ACHN (cell line): Measurements from ENCODE around the gene ZNF567.
"Not testable (repeated sequence)": the region's sequence is repeated elsewhere in the genome, so short reads cannot be mapped to it uniquely, and the experiment has no call there.

Experiments
- DNase-seq: peaks from one replicate; pipeline ENCODE4 v3.0.0-alpha.2; 2015
- in situ Hi-C: cut with HindIII; loops from 2 replicates; pipeline ENCODE4 v1.10.0; 2017; ENCODE audit warnings: low sequenced_read_pairs, low pct_ligation_motif_present, low pct_unique_long_range_greater_than_20kb

ZNF567 gene

GRCh38 chr19:36687214-36688056 is at the start of gene ZNF567:
TSS of gene ZNF567 (plus strand) at chr19:36687612. CDS start at chr19:36694868, 7,256 bp downstream.
- DNase-seq: peak; percentile 95
- in situ Hi-C loops: no loop called here

- no peak for DNase-seq
- in situ Hi-C loops: no loop called here
These were observed 48.4 kb upstream of the ZNF567 start for GRCh38 chr19:36638862-36639510.

DNA sequence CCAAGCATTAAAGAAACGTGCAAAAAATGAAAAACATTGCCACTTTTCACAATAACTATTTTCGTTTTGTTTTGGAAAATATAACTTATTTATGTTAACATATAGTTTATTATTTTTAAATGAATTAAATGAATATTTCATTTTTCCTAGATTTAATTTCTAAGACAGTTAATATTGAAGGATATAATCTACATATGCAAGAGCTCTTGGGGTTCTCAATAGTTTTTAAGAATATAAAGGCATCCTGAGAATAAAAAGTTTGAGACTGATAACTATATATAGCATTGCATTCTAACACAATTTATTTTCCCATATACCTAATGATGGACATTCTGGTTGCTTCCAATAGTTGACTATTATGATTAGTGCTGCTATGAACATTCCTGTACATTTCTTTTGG is 40.7 kb upstream of the ZNF567 start:
- DNase-seq: no peak
- in situ Hi-C loops: no loop called here

GRCh38 chr19:36652958-36653357 is 34.5 kb upstream of the ZNF567 start:
- in situ Hi-C loops: no loop called here
- no peak for DNase-seq

DNA sequence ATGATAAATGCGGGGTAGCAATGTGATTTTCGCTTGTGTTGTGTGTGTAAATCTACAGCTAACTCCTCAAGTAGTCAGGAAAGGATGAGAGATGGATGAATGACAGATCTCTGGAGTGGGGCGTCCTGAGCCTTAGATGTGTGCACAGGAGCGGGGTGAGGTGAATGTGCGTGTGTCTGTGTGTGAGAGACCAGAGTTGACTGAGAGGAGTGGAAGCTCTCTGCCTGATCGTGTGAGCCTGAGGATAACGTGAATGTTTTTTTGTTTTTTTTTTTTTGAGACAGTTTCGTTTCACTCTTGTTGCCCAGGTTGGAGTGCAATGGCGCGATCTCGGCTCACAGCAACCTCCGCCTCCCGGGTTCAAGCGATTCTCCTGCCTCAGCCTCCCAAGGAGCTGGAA is 21.6 kb upstream of the ZNF567 start:
- DNase-seq: no peak
- in situ Hi-C loops: no loop called here

- DNase-seq: no peak
- in situ Hi-C loops: no loop called here
These were observed 18.8 kb upstream of the ZNF567 start for GRCh38 chr19:36668646-36669045.

DNA sequence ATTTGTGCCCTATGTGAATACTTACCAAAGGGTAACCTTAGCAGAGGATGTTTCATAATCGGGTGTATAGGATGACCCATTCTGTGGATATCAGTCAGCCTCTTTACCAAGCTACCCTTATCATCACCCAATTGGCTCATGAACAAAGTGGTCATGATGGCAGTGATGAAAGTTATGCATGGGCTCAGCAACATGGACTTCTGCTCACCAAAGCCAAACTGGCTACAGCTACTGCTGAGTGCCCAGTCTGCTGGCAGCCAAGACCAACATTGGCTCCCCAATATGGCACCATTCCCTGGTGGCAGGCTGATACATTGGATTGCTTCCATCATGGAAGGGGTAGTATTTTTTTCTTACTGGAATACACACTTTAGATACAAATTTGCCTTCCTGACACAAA is 15.0 kb upstream of the ZNF567 start:
- DNase-seq: no peak
- in situ Hi-C loops: no loop called here

- in situ Hi-C loops: no loop called here
- DNase-seq: no peak
These were observed 13.2 kb upstream of the ZNF567 start for GRCh38 chr19:36674201-36674600.

DNA sequence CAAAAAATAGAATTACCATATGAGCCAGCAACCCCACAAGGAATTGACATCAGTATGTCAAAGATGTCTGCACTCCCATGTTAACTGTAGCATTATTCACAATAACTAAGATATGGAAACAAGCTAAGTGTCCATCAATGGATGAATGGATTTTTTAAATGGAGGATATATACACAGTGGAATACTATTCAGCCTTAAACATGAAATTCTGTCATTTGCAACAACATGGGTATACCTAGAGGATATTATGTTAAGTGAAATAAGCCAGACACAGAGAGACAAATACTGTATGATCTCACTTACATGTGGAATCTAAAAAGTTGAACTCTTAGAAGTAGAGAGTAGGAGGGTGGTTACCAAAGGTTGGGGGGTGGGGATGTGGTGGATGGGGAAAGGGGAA is 8.0 kb upstream of the ZNF567 start:
- in situ Hi-C loops: no loop called here
- DNase-seq: no peak

- no peak for DNase-seq
- in situ Hi-C loops: no loop called here
These were observed 1.6 kb upstream of the ZNF567 start for GRCh38 chr19:36685835-36686234.

DNA sequence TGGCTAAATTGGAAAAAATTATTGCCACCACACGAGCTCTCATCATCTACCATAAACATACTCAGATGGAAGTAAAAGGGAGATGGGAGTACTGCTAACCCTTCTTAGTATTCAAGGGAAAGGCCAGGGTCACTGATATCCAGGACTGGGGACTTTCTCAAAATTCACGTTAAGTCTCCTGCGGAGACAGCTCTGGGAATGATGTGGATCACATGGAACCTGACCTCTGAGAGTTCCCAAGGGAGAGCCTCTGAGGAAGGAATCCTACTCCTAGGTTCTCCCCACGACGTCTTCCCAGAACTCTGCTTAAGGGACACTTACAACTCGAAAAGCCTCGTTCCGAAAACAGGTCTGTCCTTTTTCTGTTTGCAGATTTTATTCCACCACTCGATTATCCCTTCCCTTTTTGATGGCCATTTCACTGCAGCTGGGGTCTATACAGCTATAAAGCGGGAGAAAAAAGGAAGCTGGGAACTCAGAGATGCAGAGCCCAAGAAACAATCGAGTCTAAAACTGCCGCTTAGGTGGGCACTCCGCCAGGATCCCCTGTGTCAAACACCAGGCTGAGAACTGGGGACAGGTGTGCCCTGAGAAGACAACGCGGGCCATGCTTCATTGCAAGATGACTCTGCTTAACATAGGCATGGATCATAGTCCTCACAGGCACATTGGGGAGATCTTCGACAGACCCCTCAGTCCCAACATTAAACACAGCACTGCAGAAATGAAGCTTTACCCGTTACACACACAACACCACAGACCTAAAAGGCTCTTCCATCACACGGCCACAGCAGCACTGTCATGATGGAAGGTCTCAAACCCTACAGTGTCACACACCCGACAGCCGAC is 823 bp upstream of the ZNF567 start:
- no peak for DNase-seq
- in situ Hi-C loops: no loop called here

GRCh38 chr19:36688058-36688457 is 646 bp downstream of the ZNF567 start:
- in situ Hi-C loops: no loop called here
- peak; percentile 5 for DNase-seq

- DNase-seq: no peak
- in situ Hi-C loops: no loop called here
These were observed 19.7 kb downstream of the ZNF567 start for GRCh38 chr19:36707134-36707533.

- DNase-seq: no peak
- in situ Hi-C loops: no loop called here
These were observed 22.0 kb downstream of the ZNF567 start for GRCh38 chr19:36709423-36709822.

DNA sequence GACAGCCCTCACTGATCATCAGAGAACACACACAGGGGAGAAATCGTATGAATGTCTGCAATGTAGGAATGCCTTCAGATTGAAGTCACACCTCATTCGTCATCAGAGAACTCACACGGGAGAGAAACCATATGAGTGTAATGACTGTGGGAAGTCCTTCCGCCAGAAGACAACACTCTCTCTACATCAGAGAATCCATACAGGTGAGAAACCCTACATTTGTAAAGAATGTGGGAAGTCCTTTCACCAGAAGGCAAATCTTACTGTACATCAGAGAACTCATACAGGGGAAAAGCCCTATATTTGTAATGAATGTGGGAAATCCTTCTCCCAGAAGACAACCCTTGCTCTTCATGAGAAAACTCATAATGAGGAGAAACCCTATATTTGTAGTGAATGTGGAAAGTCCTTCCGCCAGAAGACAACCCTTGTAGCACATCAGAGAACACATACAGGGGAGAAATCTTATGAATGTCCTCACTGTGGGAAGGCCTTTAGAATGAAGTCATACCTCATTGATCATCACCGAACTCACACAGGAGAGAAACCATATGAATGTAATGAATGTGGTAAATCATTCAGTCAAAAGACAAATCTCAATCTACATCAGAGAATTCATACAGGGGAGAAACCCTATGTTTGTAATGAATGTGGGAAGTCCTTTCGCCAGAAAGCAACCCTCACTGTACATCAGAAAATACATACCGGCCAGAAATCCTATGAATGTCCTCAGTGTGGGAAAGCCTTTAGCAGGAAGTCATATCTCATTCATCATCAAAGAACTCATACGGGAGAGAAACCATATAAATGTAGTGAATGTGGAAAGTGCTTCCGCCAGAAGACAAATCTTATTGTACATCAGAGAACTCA is 32.5 kb downstream of the ZNF567 start:
- in situ Hi-C loops: no loop called here
- DNase-seq: peak; percentile 1

- in situ Hi-C loops, DNase-seq: not testable (repeated sequence)
These were observed 48.8 kb downstream of the ZNF567 start for GRCh38 chr19:36736166-36736565.

GRCh38 chr19:36745870-36746269 is 58.5 kb downstream of the ZNF567 start:
- in situ Hi-C loops: no loop called here
- no peak for DNase-seq

GRCh38 chr19:36747750-36748149 is 60.3 kb downstream of the ZNF567 start:
- in situ Hi-C loops: no loop called here
- DNase-seq: no peak
